Endometrium (tissue), 2 donors: ENCODE measurements around the gene ZNF655.

Source experiments
- FAIRE-seq: peaks from 2 replicates; lab custom pipeline; 2012; peaks lifted over from hg19 to GRCh38; lab: Jason Lieb, UNC
- donor health status: control.
- donor health status: control.

ZNF655 gene

GRCh38 chr7:99606531-99606930, 48.1 kb downstream of the ZNF655 start:
- FAIRE-seq: no peak

- no peak for FAIRE-seq
These were observed 49.1 kb downstream of the ZNF655 start for GRCh38 chr7:99607548-99607947.

- no peak for FAIRE-seq
These were observed 56.1 kb downstream of the ZNF655 start for GRCh38 chr7:99614495-99614894.

GRCh38 chr7:99615989-99616358, 57.5 kb downstream of the ZNF655 start:
- no peak for FAIRE-seq

GRCh38 chr7:99616359-99617191, 58.1 kb downstream of the ZNF655 start, which contains the start of gene ZSCAN25:
TSS of gene ZSCAN25 (plus strand) at chr7:99616946. CDS start at chr7:99619607, 2,661 bp downstream.
- no peak for FAIRE-seq

- no peak for FAIRE-seq
These were observed 58.8 kb downstream of the ZNF655 start for GRCh38 chr7:99617192-99617781.

GRCh38 chr7:99618726-99619125, 60.3 kb downstream of the ZNF655 start:
- FAIRE-seq: no peak

GRCh38 chr7:99619571-99620130, 61.2 kb downstream of the ZNF655 start:
- no peak for FAIRE-seq

- no peak for FAIRE-seq
These were observed 62.8 kb downstream of the ZNF655 start for GRCh38 chr7:99621271-99621670.

- no peak for FAIRE-seq
These were observed 64.2 kb downstream of the ZNF655 start for GRCh38 chr7:99622596-99622995.

- no peak for FAIRE-seq
These were observed 64.8 kb downstream of the ZNF655 start for GRCh38 chr7:99623091-99623693.

GRCh38 chr7:99623702-99624447, 65.4 kb downstream of the ZNF655 start:
- no peak for FAIRE-seq

- no peak for FAIRE-seq
These were observed 66.0 kb downstream of the ZNF655 start for GRCh38 chr7:99624484-99624883.

- FAIRE-seq: no peak
These were observed 66.9 kb downstream of the ZNF655 start for GRCh38 chr7:99625321-99625720.

- FAIRE-seq: no peak
These were observed 67.5 kb downstream of the ZNF655 start for GRCh38 chr7:99625961-99626360.
